HepG2 (cell line): ENCODE measurements around the gene LAMA5. TPM values are rescaled to one million over a fixed set of nuclear protein-coding genes. Genes with fewer than 3 reads are reported as not detected.

Source experiments
- AHDC1 ChIP-seq: sonication (generic); formaldehyde crosslinking; IDR thresholded peaks from 2 replicates; pipeline ENCODE4 v1.5.1; 2020; ENCODE audit warnings: mild to moderate bottlenecking, missing genetic modification reagents, borderline replicate concordance
- ETV6 ChIP-seq: sonication (generic); formaldehyde crosslinking; conservative IDR thresholded peaks from 2 replicates; pipeline ENCODE4 v1.4.0; 2020; ENCODE audit warnings: missing genetic modification reagents
- FOXJ3 ChIP-seq: sonication (generic); formaldehyde crosslinking; IDR thresholded peaks from 2 replicates; pipeline ENCODE4 v1.4.0; 2020; ENCODE audit warnings: missing genetic modification reagents, mild to moderate bottlenecking, borderline replicate concordance
- HNRNPLL ChIP-seq: fragments of 200-400 bp; formaldehyde crosslinking; IDR thresholded peaks from 2 replicates; pipeline ENCODE4 v1.6.1; 2017; ENCODE audit warnings: mild to moderate bottlenecking, low read depth, low read length; ENCODE audit not compliant: poor library complexity, severe bottlenecking
- KDM5A ChIP-seq: fragments of 200-600 bp; sonication (generic); IDR thresholded peaks from 2 replicates; pipeline ENCODE4 v1.7.0; 2018; ENCODE audit warnings: antibody characterized with exemption, mild to moderate bottlenecking, low read length, borderline replicate concordance
- MIER3 ChIP-seq: IDR thresholded peaks from 2 replicates; pipeline ENCODE4 v1.6.1; 2016; ENCODE audit warnings: missing compliant biosample characterization, borderline replicate concordance
- NFATC3 ChIP-seq: sonication (generic); formaldehyde crosslinking; IDR thresholded peaks from 2 replicates; pipeline ENCODE4 v1.5.1; 2020; ENCODE audit warnings: mild to moderate bottlenecking, missing genetic modification reagents
- NR1H2 ChIP-seq: sonication (generic); formaldehyde crosslinking; IDR thresholded peaks from 2 replicates; pipeline ENCODE4 v1.8.1; 2022; ENCODE audit warnings: low read depth, missing genetic modification reagents, borderline replicate concordance
- RFXAP ChIP-seq: sonication (generic); formaldehyde crosslinking; IDR thresholded peaks from 2 replicates; pipeline ENCODE4 v1.4.0; 2020; ENCODE audit warnings: missing genetic modification reagents, borderline replicate concordance
- SALL1 ChIP-seq: sonication (generic); formaldehyde crosslinking; IDR thresholded peaks from 2 replicates; pipeline ENCODE4 v1.8.0; 2022; ENCODE audit warnings: mild to moderate bottlenecking, missing genetic modification reagents
- ZMYM3 ChIP-seq: sonication (generic); formaldehyde crosslinking; IDR thresholded peaks from 2 replicates; pipeline ENCODE4 v1.5.1; 2020; ENCODE audit warnings: mild to moderate bottlenecking, missing genetic modification reagents
- ZNF280D ChIP-seq: sonication (generic); formaldehyde crosslinking; IDR thresholded peaks from 2 replicates; pipeline ENCODE4 v1.5.1; 2020; ENCODE audit warnings: mild to moderate bottlenecking, missing genetic modification reagents
- ZNF7 ChIP-seq: IDR thresholded peaks from 2 replicates; pipeline ENCODE4 v1.6.1; 2016; ENCODE audit warnings: missing biosample characterization, missing genetic modification reagents
- polyA plus RNA-seq, 8 experiments: library from polyadenylated mRNA; depleted of rRNA in 3 of 8; stranded (reverse) in 7 of 8; unstranded in 1 of 8; fragments of >200 nt; fragmentation: Illumina TruSeq in 4 of 8; extraction: Trizol in 4 of 8; gene quantifications; 2 replicates each; pipeline versions ENCODE4 v1.2.1 to v1.2.3, GENCODE V29; 2011 to 2016; ENCODE audit warnings: low read depth in 4 of 8, missing spikeins in 1 of 8, mixed read lengths in 1 of 8; ENCODE audit not compliant: insufficient read depth in 1 of 8
- total RNA-seq, 5 experiments: library from RNA; depleted of rRNA; stranded (reverse); fragments of >200 nt; fragmentation: Illumina TruSeq; extraction: Trizol; gene quantifications; 2 replicates each; pipeline ENCODE4 v1.2.3, GENCODE V29; 2016; ENCODE audit warnings: low read depth in 1 of 5
- TF ChIP-seq, protein P1 (sequence below): sonication (generic); formaldehyde crosslinking; conservative IDR thresholded peaks from 2 replicates; pipeline ENCODE4 v1.4.0; 2020; ENCODE audit warnings: mild to moderate bottlenecking, missing genetic modification reagents, moderate library complexity
- TF ChIP-seq, protein P2 (sequence below): IDR thresholded peaks from 2 replicates; pipeline ENCODE4 v1.6.1; 2012; ENCODE audit warnings: low read depth, low read length, improper control_type of control experiment

The LAMA5 gene
- total and polyA plus RNA-seq, 2 of the 13 experiments (the other 11 are each of a cell fraction or from before 2014, with no cell fraction given): 21.0 to 44.7 TPM

DNA sequence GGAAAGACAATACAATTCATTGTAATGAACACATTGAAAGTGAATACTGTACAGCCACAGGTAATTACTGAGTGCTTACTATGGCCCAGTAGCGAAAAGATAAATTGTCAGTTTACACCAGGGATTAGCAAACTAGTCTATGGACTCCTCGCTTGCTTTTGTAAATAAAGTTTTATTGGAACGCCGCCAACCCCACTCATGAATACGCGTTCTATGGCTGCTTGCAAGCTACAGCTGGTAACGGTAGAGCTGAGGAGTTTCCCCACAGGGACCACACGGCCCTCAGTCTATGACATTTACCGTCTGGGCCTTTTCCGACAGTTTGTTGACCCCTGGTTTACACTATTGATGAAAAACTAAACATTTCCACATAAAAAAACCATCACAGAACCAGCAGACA, 24.2 kb downstream of the LAMA5 start (continued):
- TF ChIP-seq, protein P1, sequence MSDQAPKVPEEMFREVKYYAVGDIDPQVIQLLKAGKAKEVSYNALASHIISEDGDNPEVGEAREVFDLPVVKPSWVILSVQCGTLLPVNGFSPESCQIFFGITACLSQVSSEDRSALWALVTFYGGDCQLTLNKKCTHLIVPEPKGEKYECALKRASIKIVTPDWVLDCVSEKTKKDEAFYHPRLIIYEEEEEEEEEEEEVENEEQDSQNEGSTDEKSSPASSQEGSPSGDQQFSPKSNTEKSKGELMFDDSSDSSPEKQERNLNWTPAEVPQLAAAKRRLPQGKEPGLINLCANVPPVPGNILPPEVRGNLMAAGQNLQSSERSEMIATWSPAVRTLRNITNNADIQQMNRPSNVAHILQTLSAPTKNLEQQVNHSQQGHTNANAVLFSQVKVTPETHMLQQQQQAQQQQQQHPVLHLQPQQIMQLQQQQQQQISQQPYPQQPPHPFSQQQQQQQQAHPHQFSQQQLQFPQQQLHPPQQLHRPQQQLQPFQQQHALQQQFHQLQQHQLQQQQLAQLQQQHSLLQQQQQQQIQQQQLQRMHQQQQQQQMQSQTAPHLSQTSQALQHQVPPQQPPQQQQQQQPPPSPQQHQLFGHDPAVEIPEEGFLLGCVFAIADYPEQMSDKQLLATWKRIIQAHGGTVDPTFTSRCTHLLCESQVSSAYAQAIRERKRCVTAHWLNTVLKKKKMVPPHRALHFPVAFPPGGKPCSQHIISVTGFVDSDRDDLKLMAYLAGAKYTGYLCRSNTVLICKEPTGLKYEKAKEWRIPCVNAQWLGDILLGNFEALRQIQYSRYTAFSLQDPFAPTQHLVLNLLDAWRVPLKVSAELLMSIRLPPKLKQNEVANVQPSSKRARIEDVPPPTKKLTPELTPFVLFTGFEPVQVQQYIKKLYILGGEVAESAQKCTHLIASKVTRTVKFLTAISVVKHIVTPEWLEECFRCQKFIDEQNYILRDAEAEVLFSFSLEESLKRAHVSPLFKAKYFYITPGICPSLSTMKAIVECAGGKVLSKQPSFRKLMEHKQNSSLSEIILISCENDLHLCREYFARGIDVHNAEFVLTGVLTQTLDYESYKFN: peak; percentile 58
- TF ChIP-seq SALL1 (CRISPR knock-in tag) (peak; percentile 60), ETV6 (no peak), RFXAP (CRISPR knock-in tag) (no peak), FOXJ3 (0 out of 2 replicates have a peak, but pooled peaks have one; percentile 44), NR1H2 (CRISPR knock-in tag) (no peak), HNRNPLL (no peak), ZNF7 (no peak), KDM5A (peak; percentile 61; the same call in 1 of the 2 replicates), MIER3 (CRISPR knock-in tag) (0 out of 2 replicates have a peak, but pooled peaks have one; percentile 38), ZMYM3 (0 out of 2 replicates have a peak, but pooled peaks have one; percentile 13), AHDC1 (0 out of 2 replicates have a peak, but pooled peaks have one; percentile 30), NFATC3 (no peak), ZNF280D (0 out of 2 replicates have a peak, but pooled peaks have one; percentile 29)
- TF ChIP-seq, protein P2, sequence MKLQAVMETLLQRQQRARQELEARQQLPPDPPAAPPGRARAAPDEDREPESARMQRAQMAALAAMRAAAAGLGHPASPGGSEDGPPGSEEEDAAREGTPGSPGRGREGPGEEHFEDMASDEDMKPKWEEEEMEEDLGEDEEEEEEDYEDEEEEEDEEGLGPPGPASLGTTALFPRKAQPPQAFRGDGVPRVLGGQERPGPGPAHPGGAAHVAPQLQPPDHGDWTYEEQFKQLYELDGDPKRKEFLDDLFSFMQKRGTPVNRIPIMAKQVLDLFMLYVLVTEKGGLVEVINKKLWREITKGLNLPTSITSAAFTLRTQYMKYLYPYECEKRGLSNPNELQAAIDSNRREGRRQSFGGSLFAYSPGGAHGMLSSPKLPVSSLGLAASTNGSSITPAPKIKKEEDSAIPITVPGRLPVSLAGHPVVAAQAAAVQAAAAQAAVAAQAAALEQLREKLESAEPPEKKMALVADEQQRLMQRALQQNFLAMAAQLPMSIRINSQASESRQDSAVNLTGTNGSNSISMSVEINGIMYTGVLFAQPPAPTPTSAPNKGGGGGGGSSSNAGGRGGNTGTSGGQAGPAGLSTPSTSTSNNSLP: 0 out of 2 replicates have a peak, but pooled peaks have one; percentile 40
